GM12878 (cell line): ENCODE results near the gene ATP7B.

Source experiments
- ATF7 ChIP-seq: fragments of 450-650 bp; IDR thresholded peaks from 2 replicates; pipeline ENCODE4 v1.6.1; 2016; ENCODE audit warnings: low read depth, mild to moderate bottlenecking
- EZH2 ChIP-seq: IDR thresholded peaks from 2 replicates; pipeline ENCODE4 v1.6.1; 2012; ENCODE audit warnings: low read depth, mild to moderate bottlenecking, control low read depth, inconsistent platforms, low read length, borderline replicate concordance; ENCODE audit not compliant: control insufficient read depth
- TCF12 ChIP-seq: IDR thresholded peaks from 2 replicates; pipeline ENCODE4 v1.6.1; 2011; ENCODE audit warnings: low read depth, mild to moderate bottlenecking, low read length
- YY1 ChIP-seq: IDR thresholded peaks from 2 replicates; pipeline ENCODE4 v1.6.1; 2011; ENCODE audit warnings: low read depth, mild to moderate bottlenecking, low read length
- ZNF24 ChIP-seq: fragments of 450-650 bp; IDR thresholded peaks from 2 replicates; pipeline ENCODE4 v1.6.1; 2017; ENCODE audit warnings: antibody characterized with exemption, mild to moderate bottlenecking
- TF ChIP-seq, protein P1 (sequence below): fragments of 450-650 bp; IDR thresholded peaks from 2 replicates; pipeline ENCODE4 v1.6.1; 2017; ENCODE audit warnings: mild to moderate bottlenecking
- TF ChIP-seq, protein P2 (sequence below), 3 experiments: IDR thresholded peaks in 2 of 3; conservative IDR thresholded peaks in 1 of 3; 2 replicates each; pipeline ENCODE4 v1.5.1; 2011; ENCODE audit warnings: low read depth in 3 of 3, low read length in 3 of 3, mild to moderate bottlenecking in 3 of 3, control low read depth in 2 of 3, moderate library complexity in 2 of 3, inconsistent platforms in 1 of 3, mixed read lengths in 1 of 3; ENCODE audit not compliant: control insufficient read depth in 2 of 3, insufficient read depth in 1 of 3; ENCODE audit errors: extremely low read depth in 1 of 3
- TF ChIP-seq, protein P3 (sequence below): fragments of 450-650 bp; formaldehyde crosslinking; IDR thresholded peaks from 2 replicates; pipeline ENCODE4 v1.4.0; 2020; ENCODE audit warnings: mild to moderate bottlenecking, moderate library complexity

DNA sequence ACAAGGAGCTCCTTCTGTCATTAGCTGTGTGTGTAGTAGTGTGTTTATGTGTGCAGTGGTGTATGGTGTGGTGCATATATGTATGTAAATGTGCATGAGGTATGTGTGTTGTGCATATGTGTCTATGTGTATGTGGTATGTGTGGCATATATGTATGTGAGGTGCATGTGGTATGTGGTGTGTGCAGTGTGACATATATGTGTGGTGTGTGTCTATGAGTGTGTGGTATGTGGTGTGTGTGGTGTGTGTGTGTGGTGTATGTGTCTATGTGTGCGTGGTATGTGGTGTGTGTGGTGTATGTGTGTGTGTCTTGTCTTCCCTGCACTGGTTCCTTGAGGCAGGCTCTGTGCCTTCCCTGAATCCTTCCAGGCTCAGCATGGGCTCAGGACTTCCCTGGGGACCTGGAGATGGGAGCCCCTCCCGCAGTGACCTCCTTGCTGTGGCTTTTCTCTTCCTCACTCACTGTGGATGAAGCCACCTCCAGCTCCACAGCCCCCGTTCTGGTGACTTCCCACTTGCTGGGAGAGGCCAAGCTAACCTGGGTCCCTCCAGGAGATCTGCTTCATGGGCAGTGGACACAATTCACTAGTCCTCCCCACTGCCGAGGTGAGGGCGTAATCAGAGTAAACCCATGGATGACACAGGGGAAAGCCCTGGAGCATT, 85.3 kb downstream of the ATP7B start:
- TF ChIP-seq TCF12 (no peak), YY1 (no peak), EZH2 (no peak), ATF7 (no peak), ZNF24 (no peak)
- TF ChIP-seq, protein P1, sequence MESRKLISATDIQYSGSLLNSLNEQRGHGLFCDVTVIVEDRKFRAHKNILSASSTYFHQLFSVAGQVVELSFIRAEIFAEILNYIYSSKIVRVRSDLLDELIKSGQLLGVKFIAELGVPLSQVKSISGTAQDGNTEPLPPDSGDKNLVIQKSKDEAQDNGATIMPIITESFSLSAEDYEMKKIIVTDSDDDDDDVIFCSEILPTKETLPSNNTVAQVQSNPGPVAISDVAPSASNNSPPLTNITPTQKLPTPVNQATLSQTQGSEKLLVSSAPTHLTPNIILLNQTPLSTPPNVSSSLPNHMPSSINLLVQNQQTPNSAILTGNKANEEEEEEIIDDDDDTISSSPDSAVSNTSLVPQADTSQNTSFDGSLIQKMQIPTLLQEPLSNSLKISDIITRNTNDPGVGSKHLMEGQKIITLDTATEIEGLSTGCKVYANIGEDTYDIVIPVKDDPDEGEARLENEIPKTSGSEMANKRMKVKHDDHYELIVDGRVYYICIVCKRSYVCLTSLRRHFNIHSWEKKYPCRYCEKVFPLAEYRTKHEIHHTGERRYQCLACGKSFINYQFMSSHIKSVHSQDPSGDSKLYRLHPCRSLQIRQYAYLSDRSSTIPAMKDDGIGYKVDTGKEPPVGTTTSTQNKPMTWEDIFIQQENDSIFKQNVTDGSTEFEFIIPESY = no peak
- TF ChIP-seq, protein P2, sequence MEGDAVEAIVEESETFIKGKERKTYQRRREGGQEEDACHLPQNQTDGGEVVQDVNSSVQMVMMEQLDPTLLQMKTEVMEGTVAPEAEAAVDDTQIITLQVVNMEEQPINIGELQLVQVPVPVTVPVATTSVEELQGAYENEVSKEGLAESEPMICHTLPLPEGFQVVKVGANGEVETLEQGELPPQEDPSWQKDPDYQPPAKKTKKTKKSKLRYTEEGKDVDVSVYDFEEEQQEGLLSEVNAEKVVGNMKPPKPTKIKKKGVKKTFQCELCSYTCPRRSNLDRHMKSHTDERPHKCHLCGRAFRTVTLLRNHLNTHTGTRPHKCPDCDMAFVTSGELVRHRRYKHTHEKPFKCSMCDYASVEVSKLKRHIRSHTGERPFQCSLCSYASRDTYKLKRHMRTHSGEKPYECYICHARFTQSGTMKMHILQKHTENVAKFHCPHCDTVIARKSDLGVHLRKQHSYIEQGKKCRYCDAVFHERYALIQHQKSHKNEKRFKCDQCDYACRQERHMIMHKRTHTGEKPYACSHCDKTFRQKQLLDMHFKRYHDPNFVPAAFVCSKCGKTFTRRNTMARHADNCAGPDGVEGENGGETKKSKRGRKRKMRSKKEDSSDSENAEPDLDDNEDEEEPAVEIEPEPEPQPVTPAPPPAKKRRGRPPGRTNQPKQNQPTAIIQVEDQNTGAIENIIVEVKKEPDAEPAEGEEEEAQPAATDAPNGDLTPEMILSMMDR (IDR thresholded peaks at IDR 0.05 in 2 of 3, conservative IDR thresholded peaks at IDR 0.05 in 1 of 3; ENCODE audit: control insufficient read depth in 2 of 3, extremely low read depth in 1 of 3, insufficient read depth in 1 of 3, low read depth in 3 of 3, low read length in 3 of 3) = no peak
- TF ChIP-seq, protein P3, sequence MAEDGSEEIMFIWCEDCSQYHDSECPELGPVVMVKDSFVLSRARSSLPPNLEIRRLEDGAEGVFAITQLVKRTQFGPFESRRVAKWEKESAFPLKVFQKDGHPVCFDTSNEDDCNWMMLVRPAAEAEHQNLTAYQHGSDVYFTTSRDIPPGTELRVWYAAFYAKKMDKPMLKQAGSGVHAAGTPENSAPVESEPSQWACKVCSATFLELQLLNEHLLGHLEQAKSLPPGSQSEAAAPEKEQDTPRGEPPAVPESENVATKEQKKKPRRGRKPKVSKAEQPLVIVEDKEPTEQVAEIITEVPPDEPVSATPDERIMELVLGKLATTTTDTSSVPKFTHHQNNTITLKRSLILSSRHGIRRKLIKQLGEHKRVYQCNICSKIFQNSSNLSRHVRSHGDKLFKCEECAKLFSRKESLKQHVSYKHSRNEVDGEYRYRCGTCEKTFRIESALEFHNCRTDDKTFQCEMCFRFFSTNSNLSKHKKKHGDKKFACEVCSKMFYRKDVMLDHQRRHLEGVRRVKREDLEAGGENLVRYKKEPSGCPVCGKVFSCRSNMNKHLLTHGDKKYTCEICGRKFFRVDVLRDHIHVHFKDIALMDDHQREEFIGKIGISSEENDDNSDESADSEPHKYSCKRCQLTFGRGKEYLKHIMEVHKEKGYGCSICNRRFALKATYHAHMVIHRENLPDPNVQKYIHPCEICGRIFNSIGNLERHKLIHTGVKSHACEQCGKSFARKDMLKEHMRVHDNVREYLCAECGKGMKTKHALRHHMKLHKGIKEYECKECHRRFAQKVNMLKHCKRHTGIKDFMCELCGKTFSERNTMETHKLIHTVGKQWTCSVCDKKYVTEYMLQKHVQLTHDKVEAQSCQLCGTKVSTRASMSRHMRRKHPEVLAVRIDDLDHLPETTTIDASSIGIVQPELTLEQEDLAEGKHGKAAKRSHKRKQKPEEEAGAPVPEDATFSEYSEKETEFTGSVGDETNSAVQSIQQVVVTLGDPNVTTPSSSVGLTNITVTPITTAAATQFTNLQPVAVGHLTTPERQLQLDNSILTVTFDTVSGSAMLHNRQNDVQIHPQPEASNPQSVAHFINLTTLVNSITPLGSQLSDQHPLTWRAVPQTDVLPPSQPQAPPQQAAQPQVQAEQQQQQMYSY (CRISPR knock-in tag) = no peak
